ENCODE data around the gene AURKAIP1.

AURKAIP1 gene

GRCh38 chr1:1329304-1330210 is 45.5 kb downstream of the AURKAIP1 start:
- Histone ChIP-seq H3K27me3 (no peaks in the 10 kb centered on the region), H3K27ac (no peak overlapping the region), H3K9me3 (replicated peaks in 1 of 11) (no peaks in the 10 kb centered on the region), H3K9ac (no peak overlapping the region), H3K36me3 (peaks cover 8 to 34% (median 23%) of the 10 kb centered on the region in 11 experiments; a peak in 17 of 22 replicates), H3K4me2 (peak overlapping the region in 1 of 11 experiments; percentile 9; a peak in 1 of 22 replicates), H3K4me3 (no peak overlapping the region), H4K20me1 (peaks cover 24 to 95% (median 66%) of the 10 kb centered on the region in 11 experiments; a peak in 21 of 22 replicates), H3K4me1 (peaks cover 14 to 36% (median 28%) of the 10 kb centered on the region in 10 experiments)
- no peak for TF ChIP-seq Cebpa-rat (IDR thresholded peaks at IDR 0.05)

GRCh38 chr1:1328254-1328653 is 46.8 kb downstream of the AURKAIP1 start:
- Histone ChIP-seq H3K36me3 (peaks cover 8 to 31% (median 23%) of the 10 kb centered on the region in 11 experiments; a peak in 17 of 22 replicates), H3K27ac (no peak overlapping the region)

GRCh38 chr1:1327291-1327690 is 47.7 kb downstream of the AURKAIP1 start:
- no peaks in the 10 kb centered on the region for H3K27me3 ChIP-seq
- H3K4me3 ChIP-seq, result no peak overlapping the region
- no peak overlapping the region for H3K9ac ChIP-seq
- H4K20me1 ChIP-seq, result peaks cover 32 to 82% (median 66%) of the 10 kb centered on the region in 11 experiments; a peak in 21 of 22 replicates
- no peaks in the 10 kb centered on the region for H3K9me3 ChIP-seq (replicated peaks in 1 of 11)
- H3K36me3 ChIP-seq, result peaks cover 8 to 37% (median 23%) of the 10 kb centered on the region in 11 experiments; a peak in 17 of 22 replicates
- no peak overlapping the region for H3K27ac ChIP-seq
- peaks cover 24 to 46% (median 38%) of the 10 kb centered on the region in 10 experiments for H3K4me1 ChIP-seq
- H3K4me2 ChIP-seq, result no peak overlapping the region
- TF ChIP-seq Cebpa-rat (IDR thresholded peaks at IDR 0.05), result no peak

More at GRCh38 chr1:1328254-1328653, 46.8 kb downstream of the AURKAIP1 start:
- Histone ChIP-seq H3K9me3 (replicated peaks in 1 of 11) (no peaks in the 10 kb centered on the region), H3K4me2 (no peak overlapping the region; a peak in 2 of 22 replicates), H3K4me3 (no peak overlapping the region), H4K20me1 (peaks cover 28 to 85% (median 65%) of the 10 kb centered on the region in 11 experiments; a peak in 21 of 22 replicates), H3K9ac (peak overlapping the region in 7 of 11 experiments; percentile 10 to 60 (median 27); a peak in 8 of 22 replicates), H3K27me3 (no peaks in the 10 kb centered on the region), H3K4me1 (peaks cover 18 to 40% (median 32%) of the 10 kb centered on the region in 10 experiments)
- no peak for TF ChIP-seq Cebpa-rat (IDR thresholded peaks at IDR 0.05)

GRCh38 chr1:1326075-1326605 is 48.9 kb downstream of the AURKAIP1 start:
- peak overlapping the region; percentile 90 to 99 (median 92) for H3K9ac ChIP-seq
- H3K4me3 ChIP-seq, result peak overlapping the region; percentile 85 to 97 (median 92); a peak in 19 of 20 replicates
- H3K4me1 ChIP-seq, result peaks cover 24 to 56% (median 44%) of the 10 kb centered on the region in 10 experiments
- H3K4me2 ChIP-seq, result peak overlapping the region; percentile 97 to 100 (median 99)
- H3K27ac ChIP-seq, result peak overlapping the region in 1 of 11 experiments; percentile 85; a peak in 1 of 22 replicates
- H3K9me3 ChIP-seq (replicated peaks in 1 of 11), result no peaks in the 10 kb centered on the region
- H3K36me3 ChIP-seq, result peaks cover 8 to 48% (median 32%) of the 10 kb centered on the region in 11 experiments; a peak in 20 of 22 replicates
- H4K20me1 ChIP-seq, result peaks cover 43 to 86% (median 72%) of the 10 kb centered on the region in 11 experiments
- no peaks in the 10 kb centered on the region for H3K27me3 ChIP-seq
- TF ChIP-seq Cebpa-rat (IDR thresholded peaks at IDR 0.05), result no peak

DNA sequence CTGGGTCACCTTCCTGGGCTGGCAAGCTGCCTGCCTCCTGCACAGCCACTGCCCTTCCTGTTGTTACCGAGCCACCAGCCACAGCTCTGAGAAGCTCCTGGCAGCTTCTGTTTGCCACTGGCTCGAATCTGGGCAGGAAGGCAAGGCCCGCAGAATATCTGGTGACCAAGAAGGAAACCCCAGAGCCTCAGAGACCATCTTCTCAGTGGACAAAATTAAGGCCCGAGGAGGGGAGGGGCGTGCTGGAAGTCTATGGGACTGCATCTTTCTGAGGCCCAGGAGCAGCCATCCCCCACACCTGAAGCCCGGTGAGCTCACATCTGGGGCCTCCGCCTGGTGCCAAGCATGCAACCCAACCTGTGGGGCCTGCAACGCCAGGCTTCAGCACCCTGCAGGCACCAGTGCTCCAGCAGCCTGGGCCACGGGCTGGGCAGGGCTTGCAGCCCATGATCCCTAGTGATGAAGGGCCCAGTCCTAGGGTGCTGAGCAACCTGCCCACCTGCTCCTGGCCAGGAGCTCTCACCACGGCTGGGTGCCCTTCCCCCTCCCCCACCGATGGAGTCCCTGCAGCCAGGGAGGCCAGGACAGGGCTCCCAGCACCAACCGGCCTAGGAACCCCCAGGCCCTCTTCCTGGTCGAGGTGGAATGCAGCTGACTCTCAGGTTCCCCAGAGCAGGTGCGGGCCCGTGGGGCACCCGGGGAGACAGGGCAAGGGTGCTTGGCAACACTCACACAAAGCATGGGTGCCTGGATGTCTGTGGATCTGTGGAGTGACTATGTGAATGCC is 49.5 kb downstream of the AURKAIP1 start:
- peaks cover 9 to 54% (median 39%) of the 10 kb centered on the region in 11 experiments; a peak in 20 of 22 replicates for H3K36me3 ChIP-seq
- peak overlapping the region; percentile 85 to 97 (median 92) for H3K4me3 ChIP-seq
- no peak for TF ChIP-seq Cebpa-rat (IDR thresholded peaks at IDR 0.05)
- H3K27me3 ChIP-seq, result no peaks in the 10 kb centered on the region
- H3K4me1 ChIP-seq, result peaks cover 24 to 58% (median 48%) of the 10 kb centered on the region in 10 experiments
- H3K9me3 ChIP-seq (replicated peaks in 1 of 11), result no peaks in the 10 kb centered on the region
- H4K20me1 ChIP-seq, result peaks cover 50 to 86% (median 76%) of the 10 kb centered on the region in 11 experiments
- peak overlapping the region; percentile 68 to 93 (median 78) for H3K27ac ChIP-seq
- H3K9ac ChIP-seq, result peak overlapping the region; percentile 90 to 99 (median 92)
- peak overlapping the region; percentile 97 to 100 (median 99) for H3K4me2 ChIP-seq

- TF ChIP-seq Cebpa-rat (IDR thresholded peaks at IDR 0.05), result no peak
- H3K36me3 ChIP-seq, result peaks cover 17 to 62% (median 46%) of the 10 kb centered on the region in 11 experiments
- H3K27ac ChIP-seq, result peak within 1 kb of the TSS; percentile 77 to 93 (median 85)
- peaks cover 55 to 87% (median 81%) of the 10 kb centered on the region in 11 experiments for H4K20me1 ChIP-seq
- no peaks in the 10 kb centered on the region for H3K9me3 ChIP-seq (replicated peaks in 1 of 11)
- peaks cover 24 to 56% (median 48%) of the 10 kb centered on the region in 10 experiments for H3K4me1 ChIP-seq
- peak within 1 kb of the TSS; percentile 97 to 100 (median 99) for H3K4me2 ChIP-seq
- peak within 1 kb of the TSS; percentile 90 to 99 (median 92) for H3K9ac ChIP-seq
- H3K4me3 ChIP-seq, result peak within 1 kb of the TSS; percentile 85 to 97 (median 92)
- no peaks in the 10 kb centered on the region for H3K27me3 ChIP-seq
Observed at GRCh38 chr1:1324524-1325287, 50.3 kb downstream of the AURKAIP1 start, which contains the start of the genes CPTP and INTS11. Gene CPTP (plus strand): TSS chr1:1324802. CDS start chr1:1326911, 2,109 bp downstream. Gene INTS11 (minus strand): TSS chr1:1324660. CDS start chr1:1324608, 52 bp downstream.

DNA sequence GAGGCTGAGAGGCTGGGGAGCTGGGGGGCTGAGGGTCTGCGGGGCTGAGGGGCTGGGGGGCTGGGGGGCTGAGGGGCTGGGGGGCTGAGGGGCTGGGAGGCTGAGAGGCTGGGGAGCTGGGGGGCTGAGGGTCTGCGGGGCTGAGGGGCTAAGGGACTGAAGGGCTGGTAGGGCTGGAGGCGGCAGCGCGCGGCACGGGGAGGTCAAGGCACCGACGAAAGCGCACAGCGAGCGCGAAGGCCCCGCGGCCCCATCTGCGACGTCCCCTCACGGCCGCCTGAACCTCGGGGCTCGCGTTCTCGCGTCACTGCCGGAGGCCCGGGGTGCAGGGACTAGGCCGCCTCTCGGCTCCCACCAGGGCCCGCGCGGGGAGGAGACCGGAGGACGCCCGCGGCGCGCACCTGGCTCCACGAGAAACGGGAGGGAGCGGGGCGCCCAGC is 50.9 kb downstream of the AURKAIP1 start:
- Histone ChIP-seq H3K27ac (peak overlapping the region; percentile 77 to 93 (median 85)), H4K20me1 (peaks cover 60 to 87% (median 82%) of the 10 kb centered on the region in 11 experiments), H3K4me1 (peaks cover 24 to 56% (median 48%) of the 10 kb centered on the region in 10 experiments)

More for the DNA sequence above, 50.9 kb downstream of the AURKAIP1 start:
- no peaks in the 10 kb centered on the region for H3K27me3 ChIP-seq
- peaks cover 23 to 66% (median 52%) of the 10 kb centered on the region in 11 experiments for H3K36me3 ChIP-seq
- peak overlapping the region; percentile 85 to 97 (median 92) for H3K4me3 ChIP-seq
- no peak for TF ChIP-seq Cebpa-rat (IDR thresholded peaks at IDR 0.05)
- peak overlapping the region; percentile 90 to 99 (median 92) for H3K9ac ChIP-seq
- H3K9me3 ChIP-seq (replicated peaks in 1 of 11), result no peaks in the 10 kb centered on the region
- peak overlapping the region; percentile 51 to 83 (median 59); a peak in 20 of 22 replicates for H3K4me2 ChIP-seq

Measured in BLaER1 treated with 17β-estradiol and CSF1 and Interleukin-3, amounts not matched to agents 10 nM and 100 nM (cell line).